ENCODE data around the gene EYA2.

GRCh38 chr20:47011984-47012383, 117.3 kb downstream of the EYA2 start:
- TF ChIP-seq, protein P1, sequence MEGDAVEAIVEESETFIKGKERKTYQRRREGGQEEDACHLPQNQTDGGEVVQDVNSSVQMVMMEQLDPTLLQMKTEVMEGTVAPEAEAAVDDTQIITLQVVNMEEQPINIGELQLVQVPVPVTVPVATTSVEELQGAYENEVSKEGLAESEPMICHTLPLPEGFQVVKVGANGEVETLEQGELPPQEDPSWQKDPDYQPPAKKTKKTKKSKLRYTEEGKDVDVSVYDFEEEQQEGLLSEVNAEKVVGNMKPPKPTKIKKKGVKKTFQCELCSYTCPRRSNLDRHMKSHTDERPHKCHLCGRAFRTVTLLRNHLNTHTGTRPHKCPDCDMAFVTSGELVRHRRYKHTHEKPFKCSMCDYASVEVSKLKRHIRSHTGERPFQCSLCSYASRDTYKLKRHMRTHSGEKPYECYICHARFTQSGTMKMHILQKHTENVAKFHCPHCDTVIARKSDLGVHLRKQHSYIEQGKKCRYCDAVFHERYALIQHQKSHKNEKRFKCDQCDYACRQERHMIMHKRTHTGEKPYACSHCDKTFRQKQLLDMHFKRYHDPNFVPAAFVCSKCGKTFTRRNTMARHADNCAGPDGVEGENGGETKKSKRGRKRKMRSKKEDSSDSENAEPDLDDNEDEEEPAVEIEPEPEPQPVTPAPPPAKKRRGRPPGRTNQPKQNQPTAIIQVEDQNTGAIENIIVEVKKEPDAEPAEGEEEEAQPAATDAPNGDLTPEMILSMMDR (IDR thresholded peaks at IDR 0.05) = no peak
- no peak for TF ChIP-seq POLR2A (IDR thresholded peaks at IDR 0.05)

Measured in prostate gland (tissue), 2 donors.